NCI-H2227 (cell line): ENCODE measurements around the gene RNF130.

Experiments
- DNase-seq: peaks from one replicate; lab custom pipeline; 2025; ENCODE audit not compliant: unreplicated experiment; lab: John Stamatoyannopoulos, UW

The RNF130 gene

DNA sequence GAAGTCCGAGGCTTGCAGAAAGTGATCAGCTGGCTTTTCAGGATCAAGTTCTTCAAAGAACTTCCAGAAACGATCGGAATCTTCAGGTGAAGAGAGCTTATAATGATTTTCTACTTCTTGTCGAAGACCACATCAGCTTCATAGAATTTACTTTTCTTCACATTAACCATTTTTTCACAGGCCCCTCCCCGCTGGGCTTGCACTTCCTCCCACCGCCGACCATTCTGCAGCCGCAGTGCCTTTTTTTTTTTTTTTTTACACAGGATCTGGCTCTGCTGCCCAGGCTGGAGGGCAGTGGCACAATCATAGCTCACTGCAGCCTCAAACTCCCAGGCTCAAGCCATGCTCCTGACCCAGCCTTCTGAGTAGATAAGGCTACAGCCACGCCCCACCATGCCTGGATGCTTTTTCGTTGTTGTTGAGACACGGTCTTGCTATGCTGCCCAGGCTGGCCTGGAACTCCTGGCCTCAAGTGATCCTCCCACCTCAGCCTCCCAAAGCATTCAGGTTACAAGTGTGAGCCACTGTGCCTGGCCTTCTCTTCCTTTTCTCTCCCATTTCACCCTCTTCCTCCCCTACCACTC is 15.3 kb upstream of the RNF130 start:
- DNase-seq: no peak

GRCh38 chr5:180085837-180086236 is 14.3 kb upstream of the RNF130 start:
- DNase-seq: peak; percentile 4

GRCh38 chr5:180084638-180085561 is 13.3 kb upstream of the RNF130 start:
- DNase-seq: peak; percentile 1

- DNase-seq: no peak
These were observed 12.0 kb upstream of the RNF130 start for GRCh38 chr5:180083529-180084060.

GRCh38 chr5:180082633-180083420 is 11.3 kb upstream of the RNF130 start:
- DNase-seq: no peak

DNA sequence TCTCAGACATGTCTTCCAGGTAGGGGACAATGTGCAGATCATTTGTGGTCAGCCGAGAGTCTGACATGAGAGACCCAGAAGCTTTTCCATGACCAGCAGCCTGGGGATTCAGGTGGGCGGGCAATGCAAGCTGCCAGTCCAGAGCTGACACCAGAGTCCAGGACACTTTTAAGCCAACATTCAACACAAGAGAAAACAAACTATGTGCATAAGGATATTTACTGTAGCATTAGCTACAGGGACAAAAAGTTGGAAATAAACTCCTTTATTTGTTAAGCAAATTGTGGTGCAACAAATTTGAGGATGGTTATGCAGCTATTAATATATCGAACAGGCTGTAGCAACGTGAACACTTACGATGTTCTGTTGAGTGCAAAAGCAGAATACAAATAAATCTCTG is 9.9 kb upstream of the RNF130 start:
- no peak for DNase-seq

GRCh38 chr5:180080486-180081280 is 9.1 kb upstream of the RNF130 start:
- no peak for DNase-seq

GRCh38 chr5:180079702-180080466 is 8.3 kb upstream of the RNF130 start:
- no peak for DNase-seq

DNA sequence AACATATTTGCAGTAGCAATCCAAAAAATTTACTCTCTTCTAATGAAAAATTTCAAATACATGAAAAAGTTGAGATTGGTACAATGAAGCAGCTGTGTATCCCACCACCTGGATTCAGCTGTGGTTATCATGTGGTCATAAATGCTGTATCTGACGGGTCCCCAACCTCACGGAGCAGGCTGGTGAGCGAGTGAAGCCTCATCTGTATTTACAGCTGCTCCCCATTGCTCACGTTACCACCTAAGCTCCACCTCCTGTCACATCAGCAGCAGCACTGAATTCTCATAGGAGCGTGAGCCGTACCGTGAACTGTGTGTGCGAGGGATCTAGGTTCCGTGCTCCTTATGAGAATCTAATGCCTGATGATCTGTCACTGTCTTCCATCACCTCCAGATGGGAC is 6.8 kb upstream of the RNF130 start:
- no peak for DNase-seq

- no peak for DNase-seq
These were observed 6.2 kb upstream of the RNF130 start for GRCh38 chr5:180077594-180078284.

- no peak for DNase-seq
These were observed 4.1 kb upstream of the RNF130 start for GRCh38 chr5:180075703-180076102.

DNA sequence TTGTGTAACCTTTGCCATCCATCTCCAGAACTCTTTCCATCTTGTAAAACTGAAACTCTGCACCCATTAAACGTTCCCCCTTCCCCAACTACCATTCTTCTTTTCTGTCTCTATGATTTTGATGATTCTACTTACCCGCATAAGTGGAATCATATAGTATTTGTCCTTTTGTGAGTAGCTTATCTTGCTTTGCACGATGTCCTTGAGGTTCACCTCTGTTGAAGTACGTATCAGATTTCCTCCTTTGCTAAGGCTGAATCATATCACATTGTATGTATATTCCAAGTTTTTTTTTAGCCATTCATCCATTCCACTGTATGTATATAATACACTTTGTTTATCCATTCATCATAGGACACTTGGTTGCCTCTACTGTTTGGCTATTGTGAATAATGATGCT is 2.9 kb upstream of the RNF130 start:
- DNase-seq: no peak

GRCh38 chr5:180072556-180072955 is 997 bp upstream of the RNF130 start:
- no peak for DNase-seq

DNA sequence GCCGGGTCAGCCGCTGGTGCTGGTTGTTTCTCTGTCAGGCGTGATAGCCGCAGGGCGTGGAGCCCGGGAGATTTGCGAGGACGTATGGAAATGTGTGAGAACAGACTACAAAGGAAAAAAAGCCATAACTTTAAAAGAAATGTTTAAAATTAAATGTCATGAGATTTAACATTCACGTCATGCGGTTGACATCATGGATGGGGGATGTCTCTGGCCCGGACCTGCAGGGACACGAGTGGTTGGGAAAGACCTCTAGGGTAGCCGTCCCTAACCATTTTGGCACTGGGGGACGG is 643 bp upstream of the RNF130 start:
- no peak for DNase-seq

DNA sequence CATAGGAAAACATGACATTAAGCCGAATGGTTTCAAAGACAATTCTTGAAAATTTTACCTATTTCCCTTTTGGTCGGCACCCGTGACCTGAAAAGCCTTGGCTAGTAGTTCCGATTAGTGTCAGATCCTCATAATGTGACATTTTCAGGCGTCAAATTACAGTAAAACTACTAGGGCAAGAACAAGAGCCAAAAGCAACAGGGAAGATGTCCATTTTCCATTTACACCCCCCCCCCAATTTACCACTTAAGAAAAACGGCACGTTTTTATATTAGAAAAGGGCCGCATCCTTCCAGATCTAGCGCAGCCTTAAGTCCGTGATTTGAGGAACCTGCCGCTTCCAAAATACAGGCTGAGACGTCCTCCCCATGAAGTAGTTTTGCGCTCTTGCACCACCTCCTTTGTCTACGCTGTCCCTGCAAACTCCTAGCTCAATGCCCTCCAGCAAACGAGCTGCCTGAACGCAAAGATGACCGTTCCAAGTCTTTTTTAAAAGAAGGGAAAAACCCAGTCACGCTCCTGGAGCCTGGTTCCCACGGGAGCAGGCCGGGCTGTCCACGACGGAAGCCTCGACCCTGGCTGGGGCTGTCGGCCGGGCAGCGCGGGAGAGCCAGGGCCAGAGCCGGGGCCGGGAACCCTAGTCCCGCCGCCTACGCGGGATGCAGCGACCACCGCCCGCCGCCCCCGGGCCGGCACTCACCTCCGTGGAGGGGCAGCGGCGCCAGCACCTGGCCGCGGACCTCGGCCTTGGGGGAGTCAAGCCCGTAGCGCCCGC is 616 bp downstream of the RNF130 start:
- DNase-seq: peak; percentile 28

GRCh38 chr5:180069589-180070247 is 1.8 kb downstream of the RNF130 start:
- no peak for DNase-seq

- DNase-seq: no peak
These were observed 3.0 kb downstream of the RNF130 start for GRCh38 chr5:180068519-180069090.

GRCh38 chr5:180067986-180068385 is 3.6 kb downstream of the RNF130 start:
- no peak for DNase-seq
